Measurements from ENCODE around the gene PTRH1.

DNA sequence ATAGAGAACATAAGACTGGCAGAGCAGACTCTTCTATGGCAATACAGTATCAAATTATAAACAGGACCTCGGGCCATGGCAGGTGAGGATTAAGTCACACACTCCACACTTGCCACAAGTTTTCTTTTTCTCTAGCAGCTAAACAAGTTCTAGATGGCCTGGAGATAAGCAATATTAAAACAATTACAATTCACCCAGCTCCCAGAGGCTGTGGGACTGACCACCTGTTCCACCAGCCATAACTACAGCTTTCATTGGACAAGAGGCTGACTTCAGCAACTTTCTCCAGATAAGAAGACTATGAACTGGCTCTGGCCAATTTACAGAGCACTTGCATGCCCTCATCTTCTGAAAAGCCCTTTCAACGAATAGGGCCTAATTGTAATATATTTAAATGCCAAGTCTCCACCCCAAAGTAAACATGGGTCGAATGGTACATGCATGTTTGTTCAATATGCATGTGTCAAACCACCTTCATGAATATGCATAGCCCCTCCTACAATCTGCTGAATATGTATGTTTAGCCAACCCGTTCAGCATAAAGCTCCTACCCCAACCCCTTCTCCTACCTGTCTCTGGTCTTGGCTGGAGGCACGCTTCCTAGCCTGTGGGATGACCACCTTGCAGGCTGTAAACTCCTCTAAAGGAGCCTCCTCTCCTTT is 14.7 kb downstream of the PTRH1 start:
- TF ChIP-seq, protein P1, sequence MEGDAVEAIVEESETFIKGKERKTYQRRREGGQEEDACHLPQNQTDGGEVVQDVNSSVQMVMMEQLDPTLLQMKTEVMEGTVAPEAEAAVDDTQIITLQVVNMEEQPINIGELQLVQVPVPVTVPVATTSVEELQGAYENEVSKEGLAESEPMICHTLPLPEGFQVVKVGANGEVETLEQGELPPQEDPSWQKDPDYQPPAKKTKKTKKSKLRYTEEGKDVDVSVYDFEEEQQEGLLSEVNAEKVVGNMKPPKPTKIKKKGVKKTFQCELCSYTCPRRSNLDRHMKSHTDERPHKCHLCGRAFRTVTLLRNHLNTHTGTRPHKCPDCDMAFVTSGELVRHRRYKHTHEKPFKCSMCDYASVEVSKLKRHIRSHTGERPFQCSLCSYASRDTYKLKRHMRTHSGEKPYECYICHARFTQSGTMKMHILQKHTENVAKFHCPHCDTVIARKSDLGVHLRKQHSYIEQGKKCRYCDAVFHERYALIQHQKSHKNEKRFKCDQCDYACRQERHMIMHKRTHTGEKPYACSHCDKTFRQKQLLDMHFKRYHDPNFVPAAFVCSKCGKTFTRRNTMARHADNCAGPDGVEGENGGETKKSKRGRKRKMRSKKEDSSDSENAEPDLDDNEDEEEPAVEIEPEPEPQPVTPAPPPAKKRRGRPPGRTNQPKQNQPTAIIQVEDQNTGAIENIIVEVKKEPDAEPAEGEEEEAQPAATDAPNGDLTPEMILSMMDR (IDR thresholded peaks at IDR 0.05; ENCODE audit: borderline replicate concordance, extremely low read depth, low read length, poor library complexity, severe bottlenecking) = no peak
- no peak for TF ChIP-seq EZH2 (IDR thresholded peaks at IDR 0.05; ENCODE audit: borderline replicate concordance, low read depth, low read length, severe bottlenecking)
